Chondrocyte (in vitro differentiated cells): ENCODE measurements around the gene BMPER. TPM values are rescaled to one million over a fixed set of nuclear protein-coding genes. Genes with fewer than 3 reads are reported as not detected.

ENCODE experiments used
- DNase-seq: peaks from one replicate; pipeline ENCODE4 v3.0.0; 2021; ENCODE audit warnings: mixed read lengths, low spot score
- H3K27ac Mint-ChIP-seq: one replicate; pipeline ENCODE4 v1.8.0; 2021; ENCODE audit warnings: mild to moderate bottlenecking, moderate library complexity, mixed read lengths; ENCODE audit not compliant: unreplicated experiment
- H3K27me3 Mint-ChIP-seq: 2 replicates; pipeline ENCODE4 v1.8.0; 2021; ENCODE audit warnings: low read depth, mixed read lengths
- H3K36me3 Mint-ChIP-seq: 2 replicates; pipeline ENCODE4 v1.8.0; 2021; ENCODE audit warnings: low read depth, mixed read lengths
- H3K4me1 Mint-ChIP-seq: 2 replicates; pipeline ENCODE4 v1.8.0; 2021; ENCODE audit warnings: low read depth, mild to moderate bottlenecking, mixed read lengths
- H3K4me3 Mint-ChIP-seq: one replicate; pipeline ENCODE4 v1.8.0; 2021; ENCODE audit warnings: mild to moderate bottlenecking, moderate library complexity, mixed read lengths; ENCODE audit not compliant: unreplicated experiment
- H3K9me3 Mint-ChIP-seq: 2 replicates; pipeline ENCODE4 v1.8.0; 2021; ENCODE audit warnings: low read depth, mixed read lengths
- total RNA-seq: library from RNA; stranded (reverse); gene quantifications from 3 replicates; pipeline ENCODE4 v1.2.1, GENCODE V29; 2021
- TF ChIP-seq, protein P1 (sequence below): fragments of 200-600 bp; sonication (generic); IDR thresholded peaks from 2 replicates; pipeline ENCODE4 v1.5.0; 2021; ENCODE audit warnings: antibody characterized with exemption, mild to moderate bottlenecking, moderate library complexity

The BMPER gene
- total RNA-seq, 1 donor from 2014 or later: 0.30 TPM

DNA sequence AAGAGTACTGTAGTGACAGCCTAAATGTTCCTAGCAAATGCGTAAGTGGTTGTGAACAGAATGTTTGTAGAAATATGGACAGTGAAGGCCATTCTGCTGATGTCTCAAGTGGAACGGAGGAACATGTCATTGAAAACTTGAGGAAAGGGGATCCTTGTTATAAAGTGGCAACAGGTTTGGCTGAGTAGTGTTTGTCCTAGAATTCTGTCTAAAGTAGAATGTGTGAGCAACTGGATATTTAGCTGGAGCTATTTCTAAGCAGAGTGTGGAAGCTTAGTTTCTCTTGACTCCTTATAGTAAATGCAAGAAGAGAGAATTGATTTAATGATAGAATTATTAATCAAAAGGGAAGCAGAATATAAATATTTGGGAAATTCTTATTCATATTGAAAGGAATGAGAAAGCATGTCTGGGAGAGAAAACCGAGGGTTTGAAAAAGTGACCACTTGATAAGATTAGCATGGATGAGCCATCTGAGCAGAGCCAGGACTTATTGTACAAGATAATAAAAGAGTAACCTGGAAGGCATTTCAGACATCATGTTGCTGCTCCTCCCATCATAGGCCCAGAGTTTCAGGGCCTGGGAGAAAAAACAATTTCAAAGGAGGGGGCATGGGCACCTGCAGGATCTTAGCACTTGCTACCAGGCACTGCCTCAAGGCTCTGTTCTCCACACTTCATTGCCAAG, 276.1 kb downstream of the BMPER start:
- H3K27me3 Mint-ChIP-seq: no peaks in the 10 kb centered on the region

DNA sequence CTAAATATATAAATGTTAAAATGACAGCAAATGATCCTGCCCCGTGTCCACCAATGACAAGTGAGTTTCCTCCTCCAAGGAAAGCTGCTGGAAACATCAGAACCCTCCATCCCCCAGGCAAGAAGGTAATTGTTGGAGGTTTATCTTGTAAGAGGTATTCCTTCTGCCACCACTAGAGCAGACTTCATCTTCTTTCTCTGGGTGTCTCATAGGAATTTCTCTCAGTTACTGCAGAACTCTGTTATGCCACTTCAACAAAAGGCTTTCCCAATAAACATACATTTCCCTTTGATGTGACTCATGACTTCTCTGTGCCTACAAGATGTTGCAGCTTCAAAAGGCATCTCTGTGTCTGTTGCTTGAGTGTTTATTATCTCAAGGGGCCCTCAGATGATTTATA, 279.1 kb downstream of the BMPER start:
- Mint-ChIP-seq H3K9me3 (no peaks in the 10 kb centered on the region), H3K4me1 (no peaks in the 10 kb centered on the region), H3K27ac (no peak overlapping the region), H3K27me3 (no peaks in the 10 kb centered on the region), H3K36me3 (no peaks in the 10 kb centered on the region), H3K4me3 (no peak overlapping the region)
- no peak for DNase-seq
- TF ChIP-seq, protein P1, sequence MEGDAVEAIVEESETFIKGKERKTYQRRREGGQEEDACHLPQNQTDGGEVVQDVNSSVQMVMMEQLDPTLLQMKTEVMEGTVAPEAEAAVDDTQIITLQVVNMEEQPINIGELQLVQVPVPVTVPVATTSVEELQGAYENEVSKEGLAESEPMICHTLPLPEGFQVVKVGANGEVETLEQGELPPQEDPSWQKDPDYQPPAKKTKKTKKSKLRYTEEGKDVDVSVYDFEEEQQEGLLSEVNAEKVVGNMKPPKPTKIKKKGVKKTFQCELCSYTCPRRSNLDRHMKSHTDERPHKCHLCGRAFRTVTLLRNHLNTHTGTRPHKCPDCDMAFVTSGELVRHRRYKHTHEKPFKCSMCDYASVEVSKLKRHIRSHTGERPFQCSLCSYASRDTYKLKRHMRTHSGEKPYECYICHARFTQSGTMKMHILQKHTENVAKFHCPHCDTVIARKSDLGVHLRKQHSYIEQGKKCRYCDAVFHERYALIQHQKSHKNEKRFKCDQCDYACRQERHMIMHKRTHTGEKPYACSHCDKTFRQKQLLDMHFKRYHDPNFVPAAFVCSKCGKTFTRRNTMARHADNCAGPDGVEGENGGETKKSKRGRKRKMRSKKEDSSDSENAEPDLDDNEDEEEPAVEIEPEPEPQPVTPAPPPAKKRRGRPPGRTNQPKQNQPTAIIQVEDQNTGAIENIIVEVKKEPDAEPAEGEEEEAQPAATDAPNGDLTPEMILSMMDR: no peak

More for the DNA sequence above, 276.1 kb downstream of the BMPER start:
- no peaks in the 10 kb centered on the region for H3K9me3 Mint-ChIP-seq
- H3K36me3 Mint-ChIP-seq: no peaks in the 10 kb centered on the region
- no peak overlapping the region for H3K27ac Mint-ChIP-seq
- H3K4me1 Mint-ChIP-seq: no peaks in the 10 kb centered on the region
- TF ChIP-seq, protein P1: no peak
- DNase-seq: no peak
- H3K4me3 Mint-ChIP-seq: no peak overlapping the region

DNA sequence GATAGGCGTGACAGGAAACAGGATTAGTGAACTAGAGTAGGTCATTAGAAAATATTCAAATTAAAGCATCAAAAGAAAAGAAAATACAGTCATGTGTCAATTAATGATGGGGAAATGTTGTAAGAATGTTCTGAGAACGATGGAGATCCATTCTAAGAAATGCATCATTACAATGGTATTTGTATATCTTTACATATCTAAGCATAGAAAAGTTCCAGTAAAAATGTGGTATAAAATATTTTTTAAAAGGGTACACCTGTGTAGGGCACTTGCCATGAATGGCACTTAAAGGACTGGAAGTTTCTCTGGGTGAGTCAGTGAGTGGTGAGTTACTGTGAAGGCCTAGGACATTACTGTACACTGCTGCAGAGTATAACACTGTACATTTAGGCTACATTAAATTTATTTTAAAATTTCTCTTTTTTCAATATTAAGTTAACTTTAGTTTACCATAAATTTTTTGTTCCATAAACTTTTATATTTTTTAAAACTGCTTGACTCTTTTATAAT, 282.5 kb downstream of the BMPER start:
- Mint-ChIP-seq H3K4me1 (no peaks in the 10 kb centered on the region), H3K9me3 (no peaks in the 10 kb centered on the region), H3K27ac (no peak overlapping the region), H3K4me3 (no peak overlapping the region), H3K36me3 (no peaks in the 10 kb centered on the region), H3K27me3 (no peaks in the 10 kb centered on the region)
- no peak for DNase-seq
- TF ChIP-seq, protein P1: no peak

DNA sequence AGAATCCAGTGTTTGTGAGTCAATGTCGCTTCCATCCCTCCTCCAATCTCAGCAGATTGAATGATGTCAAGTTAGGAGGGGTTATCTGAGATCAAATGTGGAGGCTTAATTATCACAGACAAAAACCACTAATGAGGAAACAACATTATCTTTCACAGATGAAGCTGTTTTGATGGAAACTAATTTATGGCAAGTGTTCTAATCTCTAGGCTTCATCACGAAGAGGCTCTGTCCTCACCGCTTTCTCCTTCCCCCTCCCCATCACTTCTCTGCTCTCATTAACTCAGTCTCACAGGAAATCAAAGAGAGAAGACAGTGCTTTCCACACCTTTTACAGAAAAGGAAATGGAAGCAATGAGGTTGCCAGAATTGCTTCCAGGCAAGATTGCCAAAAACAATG, 283.7 kb downstream of the BMPER start:
- Mint-ChIP-seq H3K27ac (no peak overlapping the region), H3K4me1 (no peaks in the 10 kb centered on the region)

DNA sequence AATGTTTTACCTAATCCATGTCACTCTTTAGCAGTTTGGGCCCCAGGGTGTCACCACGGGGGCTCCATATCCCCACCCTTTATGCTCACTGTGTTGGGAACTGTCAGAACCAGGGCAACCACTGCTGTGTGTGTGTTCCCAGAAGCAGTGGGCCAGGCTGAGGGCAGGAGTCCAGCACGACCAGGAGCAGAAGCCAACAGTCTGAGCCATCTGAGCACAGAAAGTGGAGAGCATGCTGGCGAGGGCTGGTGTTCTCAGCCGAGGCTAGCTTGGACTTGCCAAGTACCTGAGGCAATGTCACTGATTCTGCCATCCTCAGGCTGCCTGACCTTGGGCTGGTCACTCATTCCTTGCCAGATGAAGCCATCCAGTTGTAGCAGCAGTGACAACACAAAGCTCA, 285.0 kb downstream of the BMPER start:
- Mint-ChIP-seq H3K36me3 (no peaks in the 10 kb centered on the region), H3K4me3 (no peak overlapping the region), H3K9me3 (no peaks in the 10 kb centered on the region), H3K4me1 (no peaks in the 10 kb centered on the region), H3K27me3 (no peaks in the 10 kb centered on the region), H3K27ac (no peak overlapping the region)
- no peak for DNase-seq
- TF ChIP-seq, protein P1: no peak

More for the DNA sequence above, 283.7 kb downstream of the BMPER start:
- Mint-ChIP-seq H3K27me3 (no peaks in the 10 kb centered on the region), H3K4me3 (no peak overlapping the region), H3K9me3 (no peaks in the 10 kb centered on the region), H3K36me3 (no peaks in the 10 kb centered on the region)
- DNase-seq: no peak
- TF ChIP-seq, protein P1: no peak
